ENCODE results near the gene FBXL20.

FBXL20 gene

GRCh38 chr17:39223907-39224777, 177.3 kb downstream of the FBXL20 start:
- DNase-seq, result no peak

- no peak for DNase-seq
These were observed 178.3 kb downstream of the FBXL20 start for GRCh38 chr17:39222866-39223834.

- DNase-seq, result no peak
These were observed 179.3 kb downstream of the FBXL20 start for GRCh38 chr17:39222151-39222550.

- DNase-seq, result no peak
These were observed 179.9 kb downstream of the FBXL20 start for GRCh38 chr17:39221572-39221971.

GRCh38 chr17:39219647-39220154, 181.7 kb downstream of the FBXL20 start:
- DNase-seq, result no peak

- DNase-seq, result no peak
These were observed 182.5 kb downstream of the FBXL20 start for GRCh38 chr17:39218906-39219305.

- DNase-seq, result no peak
These were observed 183.6 kb downstream of the FBXL20 start for GRCh38 chr17:39217734-39218369.

GRCh38 chr17:39213852-39214251, 187.6 kb downstream of the FBXL20 start:
- peak in 1 of 2 experiments; percentile 26 for DNase-seq

GRCh38 chr17:39212841-39213480, 188.5 kb downstream of the FBXL20 start:
- DNase-seq, result no peak

- no peak for DNase-seq
These were observed 189.1 kb downstream of the FBXL20 start for GRCh38 chr17:39212195-39212810.

GRCh38 chr17:39210093-39210434, 191.4 kb downstream of the FBXL20 start:
- DNase-seq, result no peak

- no peak for DNase-seq
These were observed 191.9 kb downstream of the FBXL20 start for GRCh38 chr17:39209317-39210092.

- DNase-seq, result no peak
These were observed 192.5 kb downstream of the FBXL20 start for GRCh38 chr17:39208893-39209292.

- DNase-seq, result no peak
These were observed 193.3 kb downstream of the FBXL20 start for GRCh38 chr17:39208136-39208535.

GRCh38 chr17:39205112-39205526, 196.3 kb downstream of the FBXL20 start:
- DNase-seq, result no peak

- DNase-seq, result no peak
These were observed 197.2 kb downstream of the FBXL20 start for GRCh38 chr17:39204245-39204644.

Data from SW 1271 (cell line).